K562 (cell line): ENCODE data around the gene ZMPSTE24. TPM values are rescaled to one million over a fixed set of nuclear protein-coding genes. Genes with fewer than 3 reads are reported as not detected.

Experiments
- CAMTA2 ChIP-seq: fragments of 250-450 bp; sonication (Bioruptor Pico); conservative IDR thresholded peaks from 2 replicates; pipeline ENCODE4 v1.5.1; 2022
- DNMT1 ChIP-seq: fragments of 450-650 bp; IDR thresholded peaks from 2 replicates; pipeline ENCODE4 v1.6.1; 2016; ENCODE audit warnings: antibody characterized with exemption, mild to moderate bottlenecking
- EP400 ChIP-seq: fragments of 450-650 bp; IDR thresholded peaks from 2 replicates; pipeline ENCODE4 v1.6.1; 2017; ENCODE audit warnings: antibody characterized with exemption, mild to moderate bottlenecking, moderate library complexity
- FOXM1 ChIP-seq, 2 experiments: fragments of 450-650 bp in 1 of 2; sonication (generic) in 1 of 2; formaldehyde crosslinking in 1 of 2; IDR thresholded peaks; 2 replicates each; pipeline versions ENCODE4 v1.6.1 to v1.9.0; 2017 to 2022; ENCODE audit warnings: low read depth in 2 of 2, mild to moderate bottlenecking in 2 of 2, missing genetic modification reagents in 1 of 2, moderate library complexity in 1 of 2
- HDAC1 ChIP-seq, 2 experiments: fragments of 450-650 bp; IDR thresholded peaks; 2 replicates each; pipeline ENCODE4 v1.6.1; 2016 to 2017; ENCODE audit warnings: inconsistent platforms in 1 of 2, mild to moderate bottlenecking in 1 of 2, moderate library complexity in 1 of 2
- MAZ ChIP-seq, 2 experiments: fragments of 450-650 bp in 1 of 2; sonication (generic) in 1 of 2; formaldehyde crosslinking; IDR thresholded peaks in 1 of 2; conservative IDR thresholded peaks in 1 of 2; 2 replicates each; pipeline versions ENCODE4 v1.4.0 to v1.5.0; 2020; ENCODE audit warnings: mild to moderate bottlenecking in 1 of 2, missing genetic modification reagents in 1 of 2
- NELFE ChIP-seq: IDR thresholded peaks from 2 replicates; pipeline ENCODE4 v1.6.1; 2011; ENCODE audit warnings: mild to moderate bottlenecking; ENCODE audit not compliant: insufficient read depth, insufficient read length
- PCBP2 ChIP-seq: fragments of 200-400 bp; formaldehyde crosslinking; IDR thresholded peaks from 2 replicates; pipeline ENCODE4 v1.6.1; 2018; ENCODE audit warnings: low read length, low read depth, mild to moderate bottlenecking, moderate library complexity; ENCODE audit not compliant: poor library complexity, severe bottlenecking
- POLR2A ChIP-seq: fragments of 450-650 bp; conservative IDR thresholded peaks from 2 replicates; pipeline ENCODE4 v1.6.1; 2016
- POLR2H ChIP-seq: IDR thresholded peaks from 2 replicates; pipeline ENCODE4 v1.6.1; 2016; ENCODE audit warnings: missing genetic modification characterization, low read depth, mild to moderate bottlenecking, control low read depth, missing compliant biosample characterization, moderate library complexity
- RCOR1 ChIP-seq, 2 experiments: IDR thresholded peaks; 2 replicates each; pipeline ENCODE4 v1.6.1; 2012; ENCODE audit warnings: low read depth in 2 of 2, low read length in 2 of 2, borderline replicate concordance in 1 of 2, improper control_type of control experiment in 1 of 2
- U2AF2 ChIP-seq: fragments of 200-400 bp; formaldehyde crosslinking; optimal IDR thresholded peaks from 2 replicates; pipeline ENCODE3; 2017; ENCODE audit warnings: low read depth, mild to moderate bottlenecking, low read length
- ZNF253 ChIP-seq: fragments of 250-450 bp; sonication (Bioruptor Pico); conservative IDR thresholded peaks from 2 replicates; pipeline ENCODE4 v1.6.1; 2021; ENCODE audit warnings: mild to moderate bottlenecking
- ZNF551 ChIP-seq: fragments of 250-450 bp; sonication (Bioruptor Pico); IDR thresholded peaks from 2 replicates; pipeline ENCODE4 v1.5.0; 2021; ENCODE audit warnings: mild to moderate bottlenecking, moderate library complexity
- ZNF589 ChIP-seq: fragments of 200-800 bp; sonication (Bioruptor generic); IDR thresholded peaks from 2 replicates; pipeline ENCODE4 v1.6.1; 2016; ENCODE audit warnings: low read depth, missing genetic modification characterization, missing compliant biosample characterization
- polyA plus RNA-seq, 8 experiments: library from polyadenylated mRNA; depleted of rRNA in 4 of 8; stranded (reverse) in 5 of 8; unstranded in 3 of 8; fragments of >200 nt; fragmentation: Nextera tagmentation in 2 of 8; fragmentation: Illumina TruSeq in 1 of 8; extraction: Ambion mirVana in 2 of 8; extraction: Trizol in 1 of 8; gene quantifications; 2 replicates each; pipeline versions ENCODE4 v1.2.1 to v1.2.3, GENCODE V29; 2011 to 2014; ENCODE audit warnings: inconsistent platforms in 1 of 8, missing spikeins in 1 of 8
- total RNA-seq, 7 experiments: library from RNA; depleted of rRNA in 6 of 7; stranded (reverse); fragments of >200 nt in 6 of 7; fragmentation: Illumina TruSeq in 2 of 7; extraction: Trizol in 2 of 7; gene quantifications; 2 replicates each; pipeline versions ENCODE4 v1.2.1 to v1.2.3, GENCODE V29; 2011 to 2021; ENCODE audit warnings: low replicate concordance in 1 of 7
- TF ChIP-seq, protein P1 (sequence below): fragments of 250-450 bp; sonication (Bioruptor Pico); IDR thresholded peaks from 2 replicates; pipeline ENCODE4 v1.9.0; 2021; ENCODE audit warnings: mild to moderate bottlenecking, inconsistent platforms
- TF ChIP-seq, protein P2 (sequence below): fragments of 450-650 bp; formaldehyde crosslinking; IDR thresholded peaks from 2 replicates; pipeline ENCODE4 v1.4.0; 2022; ENCODE audit warnings: mild to moderate bottlenecking, moderate library complexity
- TF ChIP-seq, protein P3 (sequence below): sonication (generic); formaldehyde crosslinking; IDR thresholded peaks from 2 replicates; pipeline ENCODE4 v1.8.0; 2022; ENCODE audit warnings: missing genetic modification reagents, mild to moderate bottlenecking, borderline replicate concordance
- TF ChIP-seq, protein P4 (sequence below): fragments of 150-350 bp; IDR thresholded peaks from 2 replicates; pipeline ENCODE4 v1.6.1; 2014; ENCODE audit warnings: low read depth, mild to moderate bottlenecking, low read length, borderline replicate concordance

Gene ZMPSTE24
- total and polyA plus RNA-seq, 9 of the 15 experiments (the other 6 are each of a cell fraction or from before 2014, with no cell fraction given): 30.7 to 75.9 (median 64.3) TPM

GRCh38 chr1:40339420-40340323 lies 81.6 kb downstream of the ZMPSTE24 start (continued):
- TF ChIP-seq, protein P1, sequence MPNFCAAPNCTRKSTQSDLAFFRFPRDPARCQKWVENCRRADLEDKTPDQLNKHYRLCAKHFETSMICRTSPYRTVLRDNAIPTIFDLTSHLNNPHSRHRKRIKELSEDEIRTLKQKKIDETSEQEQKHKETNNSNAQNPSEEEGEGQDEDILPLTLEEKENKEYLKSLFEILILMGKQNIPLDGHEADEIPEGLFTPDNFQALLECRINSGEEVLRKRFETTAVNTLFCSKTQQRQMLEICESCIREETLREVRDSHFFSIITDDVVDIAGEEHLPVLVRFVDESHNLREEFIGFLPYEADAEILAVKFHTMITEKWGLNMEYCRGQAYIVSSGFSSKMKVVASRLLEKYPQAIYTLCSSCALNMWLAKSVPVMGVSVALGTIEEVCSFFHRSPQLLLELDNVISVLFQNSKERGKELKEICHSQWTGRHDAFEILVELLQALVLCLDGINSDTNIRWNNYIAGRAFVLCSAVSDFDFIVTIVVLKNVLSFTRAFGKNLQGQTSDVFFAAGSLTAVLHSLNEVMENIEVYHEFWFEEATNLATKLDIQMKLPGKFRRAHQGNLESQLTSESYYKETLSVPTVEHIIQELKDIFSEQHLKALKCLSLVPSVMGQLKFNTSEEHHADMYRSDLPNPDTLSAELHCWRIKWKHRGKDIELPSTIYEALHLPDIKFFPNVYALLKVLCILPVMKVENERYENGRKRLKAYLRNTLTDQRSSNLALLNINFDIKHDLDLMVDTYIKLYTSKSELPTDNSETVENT (CRISPR knock-in tag): no peak
- TF ChIP-seq HDAC1 (IDR thresholded peaks at IDR 0.05) (peak in 1 of 2 experiments; percentile 89; a peak in 2 of 4 replicates), CAMTA2 (CRISPR knock-in tag) (no peak), EP400 (no peak), U2AF2 (no peak), NELFE (no peak), ZNF589 (no peak), MAZ (CRISPR knock-in tag; conservative IDR thresholded peaks at IDR 0.05 in 1 of 2, IDR thresholded peaks at IDR 0.05 in 1 of 2) (peak in 1 of 2 experiments; percentile 53; a peak in 1 of 4 replicates), ZNF253 (no peak), POLR2A (no peak), POLR2H (tag) (no peak), DNMT1 (no peak), PCBP2 (no peak), FOXM1 (IDR thresholded peaks at IDR 0.05; ENCODE audit: low read depth) (0 out of 2 replicates have a peak, but pooled peaks have one; percentile 37), FOXM1 (CRISPR knock-in tag; IDR thresholded peaks at IDR 0.05; ENCODE audit: low read depth) (no peak), ZNF551 (CRISPR knock-in tag) (no peak), RCOR1 (IDR thresholded peaks at IDR 0.05; ENCODE audit: borderline replicate concordance in 1 of 2, low read depth in 2 of 2, low read length in 2 of 2) (peak in 1 of 2 experiments; percentile 79; a peak in 1 of 4 replicates)
- TF ChIP-seq, protein P2, sequence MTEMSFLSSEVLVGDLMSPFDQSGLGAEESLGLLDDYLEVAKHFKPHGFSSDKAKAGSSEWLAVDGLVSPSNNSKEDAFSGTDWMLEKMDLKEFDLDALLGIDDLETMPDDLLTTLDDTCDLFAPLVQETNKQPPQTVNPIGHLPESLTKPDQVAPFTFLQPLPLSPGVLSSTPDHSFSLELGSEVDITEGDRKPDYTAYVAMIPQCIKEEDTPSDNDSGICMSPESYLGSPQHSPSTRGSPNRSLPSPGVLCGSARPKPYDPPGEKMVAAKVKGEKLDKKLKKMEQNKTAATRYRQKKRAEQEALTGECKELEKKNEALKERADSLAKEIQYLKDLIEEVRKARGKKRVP (CRISPR knock-in tag): 0 out of 2 replicates have a peak, but pooled peaks have one; percentile 14
- TF ChIP-seq, protein P3, sequence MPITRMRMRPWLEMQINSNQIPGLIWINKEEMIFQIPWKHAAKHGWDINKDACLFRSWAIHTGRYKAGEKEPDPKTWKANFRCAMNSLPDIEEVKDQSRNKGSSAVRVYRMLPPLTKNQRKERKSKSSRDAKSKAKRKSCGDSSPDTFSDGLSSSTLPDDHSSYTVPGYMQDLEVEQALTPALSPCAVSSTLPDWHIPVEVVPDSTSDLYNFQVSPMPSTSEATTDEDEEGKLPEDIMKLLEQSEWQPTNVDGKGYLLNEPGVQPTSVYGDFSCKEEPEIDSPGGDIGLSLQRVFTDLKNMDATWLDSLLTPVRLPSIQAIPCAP (CRISPR knock-in tag): no peak
- TF ChIP-seq, protein P4, sequence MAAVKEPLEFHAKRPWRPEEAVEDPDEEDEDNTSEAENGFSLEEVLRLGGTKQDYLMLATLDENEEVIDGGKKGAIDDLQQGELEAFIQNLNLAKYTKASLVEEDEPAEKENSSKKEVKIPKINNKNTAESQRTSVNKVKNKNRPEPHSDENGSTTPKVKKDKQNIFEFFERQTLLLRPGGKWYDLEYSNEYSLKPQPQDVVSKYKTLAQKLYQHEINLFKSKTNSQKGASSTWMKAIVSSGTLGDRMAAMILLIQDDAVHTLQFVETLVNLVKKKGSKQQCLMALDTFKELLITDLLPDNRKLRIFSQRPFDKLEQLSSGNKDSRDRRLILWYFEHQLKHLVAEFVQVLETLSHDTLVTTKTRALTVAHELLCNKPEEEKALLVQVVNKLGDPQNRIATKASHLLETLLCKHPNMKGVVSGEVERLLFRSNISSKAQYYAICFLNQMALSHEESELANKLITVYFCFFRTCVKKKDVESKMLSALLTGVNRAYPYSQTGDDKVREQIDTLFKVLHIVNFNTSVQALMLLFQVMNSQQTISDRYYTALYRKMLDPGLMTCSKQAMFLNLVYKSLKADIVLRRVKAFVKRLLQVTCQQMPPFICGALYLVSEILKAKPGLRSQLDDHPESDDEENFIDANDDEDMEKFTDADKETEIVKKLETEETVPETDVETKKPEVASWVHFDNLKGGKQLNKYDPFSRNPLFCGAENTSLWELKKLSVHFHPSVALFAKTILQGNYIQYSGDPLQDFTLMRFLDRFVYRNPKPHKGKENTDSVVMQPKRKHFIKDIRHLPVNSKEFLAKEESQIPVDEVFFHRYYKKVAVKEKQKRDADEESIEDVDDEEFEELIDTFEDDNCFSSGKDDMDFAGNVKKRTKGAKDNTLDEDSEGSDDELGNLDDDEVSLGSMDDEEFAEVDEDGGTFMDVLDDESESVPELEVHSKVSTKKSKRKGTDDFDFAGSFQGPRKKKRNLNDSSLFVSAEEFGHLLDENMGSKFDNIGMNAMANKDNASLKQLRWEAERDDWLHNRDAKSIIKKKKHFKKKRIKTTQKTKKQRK: no peak
